Body of pancreas (tissue), 4 donors: ENCODE measurements around the gene LRFN5.

Experiments used
- CTCF ChIP-seq, 7 experiments: fragments of 450-650 bp in 4 of 7; fragments of 200-600 bp in 3 of 7; sonication (generic) in 3 of 7; IDR thresholded peaks; one replicate each; pipeline ENCODE4 v1.5.1; 2016 to 2019; ENCODE audit warnings: antibody characterized with exemption in 7 of 7
- POLR2A ChIP-seq, 3 donors: fragments of 450-650 bp; IDR thresholded peaks; one replicate each; pipeline ENCODE4 v1.6.1; 2016; ENCODE audit warnings: antibody characterized with exemption in 3 of 3, mild to moderate bottlenecking in 2 of 3

GRCh38 chr14:41900644-41901043, 294.0 kb downstream of the LRFN5 start:
- no peak for TF ChIP-seq CTCF (IDR thresholded peaks at IDR 0.05)
- no peak for TF ChIP-seq POLR2A (IDR thresholded peaks at IDR 0.05)
